22Rv1 (cell line): ENCODE results near the gene ODAD3.
"Not testable (repeated sequence)": the region's sequence is repeated elsewhere in the genome, so short reads cannot be mapped to it uniquely, and the experiment has no call there.

ENCODE experiments used
- H3K27ac ChIP-seq: fragments of 450-650 bp; 2 replicates; pipeline ENCODE4 v1.5.1; 2017
- CTCF ChIP-seq: fragments of 450-650 bp; IDR thresholded peaks from 2 replicates; pipeline ENCODE4 v1.5.1; 2017; ENCODE audit warnings: mild to moderate bottlenecking
- ZFX ChIP-seq: fragments of 450-650 bp; IDR thresholded peaks from 2 replicates; pipeline ENCODE4 v1.6.1; 2017; ENCODE audit warnings: antibody characterized with exemption, borderline replicate concordance

The ODAD3 gene

DNA sequence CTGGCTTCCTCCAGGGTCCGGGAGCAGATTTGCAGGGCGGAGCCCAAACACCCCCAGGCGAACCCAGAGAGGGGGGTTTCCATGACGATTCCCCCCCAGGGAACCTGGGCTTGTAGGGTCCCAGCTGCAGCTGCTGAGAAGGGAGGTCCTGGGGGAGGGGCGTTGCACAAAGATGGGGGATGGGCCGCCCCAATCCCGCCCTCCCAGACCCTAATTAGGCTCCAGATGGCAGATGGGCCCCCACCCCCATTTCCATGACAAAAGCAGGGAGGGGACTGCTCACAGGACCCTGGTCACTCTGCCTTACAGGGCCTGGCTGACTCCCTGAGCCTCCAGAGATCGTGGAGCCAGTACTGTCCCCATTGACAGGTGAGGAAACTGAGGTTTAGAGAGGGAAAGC lies 30.7 kb upstream of the ODAD3 start:
- TF ChIP-seq ZFX, result no peak
- TF ChIP-seq CTCF, result no peak
- H3K27ac ChIP-seq, result no peak overlapping the region

- no peak for TF ChIP-seq ZFX
- TF ChIP-seq CTCF, result no peak
- H3K27ac ChIP-seq, result no peak overlapping the region
These were observed 29.7 kb upstream of the ODAD3 start for GRCh38 chr19:11464333-11465265.

DNA sequence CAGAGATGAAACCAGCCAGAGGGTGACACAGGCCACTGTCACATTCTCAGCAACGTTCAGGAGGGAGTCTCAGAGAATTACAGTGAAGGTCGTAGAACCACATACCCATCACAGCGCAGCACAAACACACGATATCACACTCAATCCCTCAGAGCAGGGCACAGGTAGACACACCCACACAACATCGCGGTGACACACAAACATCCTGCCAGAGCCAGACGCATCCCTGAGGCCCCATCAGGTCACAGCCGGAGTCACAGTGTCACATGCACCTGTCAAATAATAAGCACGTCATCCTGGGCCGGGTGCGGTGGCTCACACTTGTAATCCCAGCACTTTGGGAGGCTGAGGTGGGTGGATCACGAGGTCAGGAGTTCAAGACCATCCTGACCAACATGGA lies 28.5 kb upstream of the ODAD3 start:
- no peak overlapping the region for H3K27ac ChIP-seq
- TF ChIP-seq CTCF, result no peak
- no peak for TF ChIP-seq ZFX

GRCh38 chr19:11461453-11461852 lies 26.5 kb upstream of the ODAD3 start:
- TF ChIP-seq CTCF (no peak), ZFX (no peak)
- no peak overlapping the region for H3K27ac ChIP-seq

DNA sequence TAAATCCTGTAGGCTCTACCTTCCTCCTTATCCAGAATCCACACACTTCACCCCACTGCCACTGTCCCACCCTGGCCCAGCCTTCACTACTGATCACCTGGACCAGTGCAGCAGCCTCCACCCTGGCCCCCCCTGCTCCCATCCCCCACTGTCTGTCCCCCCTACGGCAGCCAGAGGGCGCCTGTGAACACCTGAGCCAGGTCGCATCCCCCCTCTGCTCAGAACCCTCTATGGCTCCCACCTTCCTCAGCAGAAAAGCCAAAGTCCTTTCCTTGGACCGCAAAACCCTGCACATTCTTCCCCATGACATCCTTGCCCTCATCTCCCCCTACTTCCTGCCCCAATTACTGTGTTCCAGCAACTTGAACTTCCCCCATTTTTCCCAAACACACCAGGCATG lies 25.3 kb upstream of the ODAD3 start:
- H3K27ac ChIP-seq, result no peak overlapping the region

DNA sequence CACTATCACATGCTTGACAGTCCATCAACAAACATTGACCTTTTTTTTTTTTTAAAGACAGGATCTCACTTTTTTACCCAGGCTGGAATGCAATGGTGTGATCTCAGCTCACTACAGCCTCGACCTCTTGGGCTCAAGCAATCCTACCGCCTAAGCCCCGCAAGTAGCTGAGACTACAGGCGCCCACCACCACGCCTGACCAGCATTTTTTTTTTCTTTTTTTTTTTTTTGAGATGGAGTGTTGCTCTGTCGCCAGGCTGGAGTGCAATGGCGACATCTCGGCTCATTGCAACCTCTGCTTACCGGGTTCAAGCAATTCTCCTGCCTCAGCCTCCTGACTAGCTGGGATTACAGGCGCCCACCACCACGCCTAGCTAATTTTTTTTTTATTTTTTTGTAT lies 24.0 kb upstream of the ODAD3 start:
- H3K27ac ChIP-seq, result not testable (repeated sequence)

More for the DNA sequence above, 25.3 kb upstream of the ODAD3 start:
- no peak for TF ChIP-seq ZFX
- TF ChIP-seq CTCF, result peak; percentile 36

DNA sequence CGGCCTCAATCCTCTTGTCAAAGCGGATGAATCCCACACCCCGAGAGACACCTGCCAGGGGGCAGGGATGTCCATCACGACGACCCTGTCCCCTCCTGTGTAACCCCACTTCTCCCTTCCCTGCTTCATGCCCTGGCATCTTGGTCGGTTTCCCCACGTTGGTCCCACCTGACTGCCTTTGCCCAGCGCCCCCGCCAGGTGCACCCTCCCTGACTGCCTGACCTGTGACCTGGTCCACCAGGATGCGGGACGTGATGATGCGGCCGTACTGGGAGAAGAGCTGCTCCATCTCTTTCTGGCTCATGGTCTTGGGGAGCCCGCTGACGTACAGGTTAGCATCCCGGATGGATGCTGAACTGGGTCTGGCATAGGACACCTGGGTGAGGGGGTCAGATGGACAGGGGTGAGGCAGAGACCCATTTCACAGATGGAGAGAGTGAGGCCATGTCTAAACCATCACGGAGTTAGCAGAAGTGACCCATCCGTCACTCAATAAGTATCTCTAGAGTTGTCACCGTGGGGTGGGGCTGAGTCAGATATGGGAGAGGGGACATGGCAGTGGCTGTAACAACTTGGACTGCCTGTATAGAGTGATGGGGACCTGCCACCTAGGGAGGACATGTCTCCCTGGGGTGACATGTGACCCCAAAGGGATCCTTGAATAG lies 23.4 kb upstream of the ODAD3 start:
- no peak for TF ChIP-seq CTCF
- TF ChIP-seq ZFX, result no peak
- no peak overlapping the region for H3K27ac ChIP-seq
